HCT116 (cell line): ENCODE data around the gene STAMBP. TPM values are rescaled to one million over a fixed set of nuclear protein-coding genes. Genes with fewer than 3 reads are reported as not detected.

Experiments
- ATAC-seq: fragments of 200-7000 bp; cut with Tn5 transposase; 2 replicates; pipeline ENCODE4 v1.9.1; 2020; ENCODE audit warnings: mild to moderate bottlenecking, moderate library complexity
- BruUV-seq: library from RNA; stranded (reverse); fragments of 400-500 nt; replicated peaks from 2 replicates; lab custom pipeline; 2021; lab: Mats Ljungman, UMichigan
- CTCF ChIA-PET: fragments of 300-600 bp; sonication (Branson Sonifier 250); formaldehyde crosslinking; loops from one replicate; lab custom pipeline; 2021; ENCODE audit warnings: antibody characterized with exemption; lab: Charles Lee
- POLR2A ChIA-PET: fragments of 300-600, 350-600 bp; sonication (Branson Sonifier 250); formaldehyde crosslinking; loops from one replicate; lab custom pipeline; 2021; ENCODE audit warnings: antibody characterized with exemption; lab: Charles Lee
- RAD21 ChIA-PET, 2 experiments: fragments of 300-600 bp; sonication (Branson Sonifier 250); formaldehyde crosslinking; loops; one replicate each; lab custom pipeline; 2023; ENCODE audit warnings: low total read pairs in 2 of 2; ENCODE audit not compliant: uncharacterized antibody in 2 of 2, unreplicated experiment in 2 of 2, low non-redundant PET in 1 of 2; lab: Charles Lee
- DNase-seq: peaks from one replicate; pipeline ENCODE4 v3.0.0-alpha.2; 2010; ENCODE audit warnings: low read depth, low spot score
- H2AFZ ChIP-seq: fragments of 200-600 bp; shearing (Covaris generic), sonication (generic); 2 replicates; pipeline ENCODE4 v1.6.1; 2017; ENCODE audit warnings: low read depth, mixed run types, mixed read lengths, antibody characterized with exemption, low read length; ENCODE audit not compliant: poor library complexity, severe bottlenecking
- H3K27ac ChIP-seq: 2 replicates; pipeline ENCODE4 v1.5.1; 2012; ENCODE audit warnings: low read depth, low read length
- H3K27me3 ChIP-seq: fragments of 200-600 bp; sonication (generic); 2 replicates; pipeline ENCODE4 v1.6.1; 2016; ENCODE audit warnings: mixed run types, low read length, mixed read lengths; ENCODE audit not compliant: insufficient read depth
- H3K36me3 ChIP-seq, 2 experiments: fragments of 200-500 bp in 1 of 2; fragments of 200-600 bp in 1 of 2; sonication (Bioruptor generic) in 1 of 2; sonication (generic) in 1 of 2; 2 replicates each; pipeline versions ENCODE4 v1.5.1 to v1.6.1; 2014 to 2016; ENCODE audit warnings: low read length in 2 of 2, inconsistent platforms in 1 of 2, mixed read lengths in 1 of 2, mixed run types in 1 of 2; ENCODE audit not compliant: insufficient read depth in 2 of 2, control insufficient read depth in 1 of 2
- H3K4me1 ChIP-seq, 2 experiments: fragments of 200-600 bp in 1 of 2; sonication (generic) in 1 of 2; 2 replicates each; pipeline versions ENCODE4 v1.5.1 to v1.6.1; 2012 to 2017; ENCODE audit warnings: low read length in 2 of 2, inconsistent platforms in 1 of 2, mild to moderate bottlenecking in 1 of 2, mixed read lengths in 1 of 2, mixed run types in 1 of 2, moderate library complexity in 1 of 2; ENCODE audit not compliant: insufficient read depth in 2 of 2, control insufficient read depth in 1 of 2
- H3K4me2 ChIP-seq: fragments of 200-600 bp; sonication (generic); 2 replicates; pipeline ENCODE4 v1.6.1; 2017; ENCODE audit warnings: mixed run types, low read length, mixed read lengths
- H3K4me3 ChIP-seq, 2 experiments: fragments of 200-600 bp in 1 of 2; sonication (generic) in 1 of 2; replicated peaks in 1 of 2; 2 replicates each; pipeline ENCODE4 v1.5.1; 2011 to 2016; ENCODE audit warnings: low read length in 2 of 2, control low read depth in 1 of 2, low read depth in 1 of 2, mild to moderate bottlenecking in 1 of 2, mixed read lengths in 1 of 2, mixed run types in 1 of 2
- H3K79me2 ChIP-seq: fragments of 200-600 bp; sonication (generic); 2 replicates; pipeline ENCODE4 v1.6.1; 2017; ENCODE audit warnings: mild to moderate bottlenecking, mixed run types, low read length, moderate library complexity, mixed read lengths; ENCODE audit not compliant: insufficient read depth
- H3K9ac ChIP-seq: fragments of 200-600 bp; sonication (generic); 2 replicates; pipeline ENCODE4 v1.6.1; 2016; ENCODE audit warnings: low read length, mixed read lengths
- H3K9me2 ChIP-seq: fragments of 200-600 bp; sonication (generic), shearing (Covaris generic); 2 replicates; pipeline ENCODE4 v1.6.1; 2017; ENCODE audit warnings: mixed run types, mild to moderate bottlenecking, moderate library complexity; ENCODE audit not compliant: insufficient read depth
- H3K9me3 ChIP-seq, 2 experiments: fragments of 200-500 bp in 1 of 2; fragments of 200-600 bp in 1 of 2; sonication (Bioruptor generic) in 1 of 2; sonication (generic) in 1 of 2; 2 replicates each; pipeline ENCODE4 v1.6.1; 2014 to 2017; ENCODE audit warnings: low read length in 2 of 2, mixed read lengths in 2 of 2, inconsistent platforms in 1 of 2, low read depth in 1 of 2, mild to moderate bottlenecking in 1 of 2, mixed run types in 1 of 2, moderate library complexity in 1 of 2; ENCODE audit not compliant: control insufficient read depth in 1 of 2, insufficient read depth in 1 of 2
- H4K20me1 ChIP-seq: fragments of 200-600 bp; sonication (generic), shearing (Covaris generic); 2 replicates; pipeline ENCODE4 v1.6.1; 2017; ENCODE audit warnings: mixed run types, mild to moderate bottlenecking, moderate library complexity; ENCODE audit not compliant: insufficient read depth
- ATF3 ChIP-seq: IDR thresholded peaks from 2 replicates; pipeline ENCODE4 v1.6.1; 2012
- CBX3 ChIP-seq: IDR thresholded peaks from 2 replicates; pipeline ENCODE4 v1.6.1; 2012; ENCODE audit warnings: low read depth
- CEBPB ChIP-seq: IDR thresholded peaks from 2 replicates; pipeline ENCODE4 v1.6.1; 2012; ENCODE audit warnings: low read depth
- CTCF ChIP-seq, 3 experiments: fragments of 200-600 bp in 1 of 3; sonication (generic) in 1 of 3; IDR thresholded peaks in 2 of 3; conservative IDR thresholded peaks in 1 of 3; 2 replicates each; pipeline ENCODE4 v1.5.1; 2012 to 2017; ENCODE audit warnings: low read depth in 2 of 3, low read length in 2 of 3, antibody characterized with exemption in 1 of 3, borderline replicate concordance in 1 of 3, control low read depth in 1 of 3, mild to moderate bottlenecking in 1 of 3, mixed read lengths in 1 of 3, mixed run types in 1 of 3, moderate library complexity in 1 of 3; ENCODE audit not compliant: insufficient read depth in 1 of 3
- EGR1 ChIP-seq: IDR thresholded peaks from 2 replicates; pipeline ENCODE4 v1.6.1; 2012; ENCODE audit warnings: low read depth
- ELF1 ChIP-seq: IDR thresholded peaks from 2 replicates; pipeline ENCODE4 v1.6.1; 2012; ENCODE audit warnings: low read depth, borderline replicate concordance
- EZH2 ChIP-seq: fragments of 200-600 bp; sonication (generic); IDR thresholded peaks from 2 replicates; pipeline ENCODE4 v1.6.1; 2017; ENCODE audit warnings: antibody characterized with exemption, mixed run types
- EZH2phosphoT487 ChIP-seq: fragments of 200-600 bp; IDR thresholded peaks from 2 replicates; pipeline ENCODE4 v1.6.1; 2018; ENCODE audit warnings: antibody characterized with exemption, borderline replicate concordance
- FOSL1 ChIP-seq: IDR thresholded peaks from 2 replicates; pipeline ENCODE4 v1.6.1; 2012; ENCODE audit warnings: low read depth
- JUND ChIP-seq: IDR thresholded peaks from 2 replicates; pipeline ENCODE4 v1.6.1; 2012
- MAX ChIP-seq: IDR thresholded peaks from 2 replicates; pipeline ENCODE4 v1.6.1; 2012
- POLR2A ChIP-seq: IDR thresholded peaks from 2 replicates; pipeline ENCODE4 v1.7.0; 2011; ENCODE audit warnings: borderline replicate concordance; ENCODE audit not compliant: insufficient read depth, insufficient read length; ENCODE audit errors: extremely low read depth
- SIN3A ChIP-seq: IDR thresholded peaks from 2 replicates; pipeline ENCODE4 v1.6.1; 2012; ENCODE audit warnings: low read depth
- SP1 ChIP-seq: IDR thresholded peaks from 2 replicates; pipeline ENCODE4 v1.6.1; 2012; ENCODE audit warnings: low read depth
- SRF ChIP-seq: IDR thresholded peaks from 2 replicates; pipeline ENCODE4 v1.6.1; 2012; ENCODE audit warnings: low read depth
- TCF7L2 ChIP-seq: IDR thresholded peaks from 2 replicates; pipeline ENCODE4 v1.7.0; 2011; ENCODE audit warnings: borderline replicate concordance, inconsistent platforms; ENCODE audit not compliant: insufficient read depth, insufficient read length; ENCODE audit errors: extremely low read depth
- YY1 ChIP-seq: IDR thresholded peaks from 2 replicates; pipeline ENCODE4 v1.6.1; 2011; ENCODE audit warnings: low read length, low read depth, moderate library complexity, mild to moderate bottlenecking; ENCODE audit not compliant: insufficient replicate concordance; ENCODE audit errors: extremely low read depth
- ZBTB33 ChIP-seq: IDR thresholded peaks from 2 replicates; pipeline ENCODE4 v1.6.1; 2011; ENCODE audit warnings: mild to moderate bottlenecking, low read length, moderate library complexity; ENCODE audit not compliant: insufficient replicate concordance; ENCODE audit errors: extremely low read depth
- ZFX ChIP-seq: fragments of 450-650 bp; IDR thresholded peaks from 2 replicates; pipeline ENCODE4 v1.6.1; 2017
- ZNF274 ChIP-seq: fragments of 200-500 bp; sonication (Bioruptor generic); IDR thresholded peaks from 2 replicates; pipeline ENCODE4 v1.6.1; 2014; ENCODE audit warnings: mild to moderate bottlenecking, low read depth, low read length, inconsistent platforms
- intact Hi-C: fragments of 100-400 bp; cut with micrococcal nuclease; formaldehyde crosslinking; loops from 2 replicates; pipeline ENCODE4 v1.10.0; 2022
- total RNA-seq: library from RNA; stranded (reverse); gene quantifications from one replicate; pipeline ENCODE4 v1.2.1, GENCODE V29; 2021; ENCODE audit not compliant: unreplicated experiment

The STAMBP gene
- total RNA-seq, 1 experiment from 2014 or later: 45.2 TPM

GRCh38 chr2:73779467-73780236 lies 49.1 kb upstream of the STAMBP start, which contains the start of gene DUSP11:
TSS of gene DUSP11 (minus strand) at chr2:73780103. CDS start at chr2:73779974, 129 bp downstream.
- Histone ChIP-seq H3K9me3 (no peaks in the 10 kb centered on the region), H3K79me2 (peaks cover 42% of the 10 kb centered on the region), H3K36me3 (peaks cover 13 to 17% of the 10 kb centered on the region in 2 experiments), H3K27ac (peak within 1 kb of the TSS; percentile 58), H3K4me3 (peak within 1 kb of the TSS; percentile 85 to 97), H3K4me1 (peaks cover 12 to 37% of the 10 kb centered on the region in 2 experiments), H3K9ac (peak within 1 kb of the TSS; percentile 93), H3K27me3 (no peaks in the 10 kb centered on the region), H3K9me2 (no peaks in the 10 kb centered on the region), H4K20me1 (no peaks in the 10 kb centered on the region), H2AFZ (peak within 1 kb of the TSS; percentile 96), H3K4me2 (peak within 1 kb of the TSS; percentile 88)
- BruUV-seq: no TSS peak
- intact Hi-C loops: no loop called here
- POLR2A ChIA-PET: interaction anchor here (0.9 kb wide), 1 partner anchor 45 kb away, joined by 3 read pairs; no protein-coding TSS in a partner anchor
- CTCF ChIA-PET: no interaction called here
- RAD21 ChIA-PET: no interaction called here
- ATAC-seq (peak; percentile 92), DNase-seq (peak; percentile 89)
- no peak for TF ChIP-seq YY1
- no peak for TF ChIP-seq CEBPB
- TF ChIP-seq EZH2phosphoT487: no peak
- TF ChIP-seq CTCF (IDR thresholded peaks at IDR 0.05 in 2 of 3, conservative IDR thresholded peaks at IDR 0.05 in 1 of 3; ENCODE audit: borderline replicate concordance in 1 of 3, insufficient read depth in 1 of 3, low read depth in 2 of 3, low read length in 2 of 3): peak; percentile 65 to 88 (median 83)
- peak; percentile 87; the same call in 1 of the 2 replicates for TF ChIP-seq CBX3
- TF ChIP-seq EGR1: peak; percentile 58
- no peak; the same call in 1 of the 2 replicates for TF ChIP-seq ZFX
- no peak for TF ChIP-seq SP1
- TF ChIP-seq MAX: peak; percentile 86
- no peak for TF ChIP-seq FOSL1
- TF ChIP-seq ELF1: no peak
- peak; percentile 82 for TF ChIP-seq SIN3A
- no peak for TF ChIP-seq TCF7L2
- TF ChIP-seq JUND: no peak
- TF ChIP-seq EZH2: no peak
- no peak for TF ChIP-seq SRF
- TF ChIP-seq POLR2A: peak; percentile 84
- no peak for TF ChIP-seq ZBTB33
- TF ChIP-seq ATF3: no peak
- TF ChIP-seq ZNF274: no peak
